ENCODE data around the gene HIGD2A.

Gene HIGD2A

DNA sequence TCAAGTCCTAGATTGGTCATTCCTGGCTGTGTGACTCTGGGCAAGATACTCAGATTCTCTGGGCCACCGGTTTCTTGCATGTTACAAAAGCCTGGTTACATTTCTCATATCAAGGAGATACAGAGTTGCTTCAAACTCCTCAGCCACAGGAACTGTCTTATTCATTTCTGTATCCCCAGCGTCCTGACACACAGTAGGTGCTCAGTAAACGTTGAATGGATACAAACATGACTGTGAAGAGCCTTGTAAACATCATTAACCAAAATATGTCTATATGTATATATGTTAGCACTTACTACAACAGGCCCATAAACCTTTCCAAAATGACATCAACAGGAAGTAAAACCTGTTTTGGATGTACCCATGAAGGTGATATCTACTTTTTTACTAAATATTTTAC lies 26.2 kb downstream of the HIGD2A start:
- Histone ChIP-seq H2BK120ac (ENCODE audit: low read depth, low read length) (no peak overlapping the region), H3K4ac (ENCODE audit: low read depth in 1 of 2, low read length in 2 of 2) (no peak overlapping the region), H3K4me2 (ENCODE audit: low read length, poor library complexity, severe bottlenecking) (no peak overlapping the region), H4K91ac (ENCODE audit: low read length) (no peak overlapping the region), H3K9ac (ENCODE audit: low read length) (peak overlapping the region; percentile 93), H3K23ac (ENCODE audit: low read length in 2 of 2) (no peak overlapping the region), H2BK12ac (ENCODE audit: low read length in 2 of 2) (no peak overlapping the region), H3K9me3 (ENCODE audit: control insufficient read depth, low read length) (no peaks in the 10 kb centered on the region), H3K18ac (ENCODE audit: low read depth in 1 of 2, low read length in 2 of 2) (no peak overlapping the region), H3K4me1 (ENCODE audit: control insufficient read depth, insufficient read depth, low read depth, low read length) (peaks cover 34% of the 10 kb centered on the region), H2AFZ (ENCODE audit: low read depth, low read length) (no peak overlapping the region), H3K79me1 (replicated peaks; ENCODE audit: low read length, poor library complexity, severe bottlenecking) (peaks cover 35% of the 10 kb centered on the region), H3K27me3 (ENCODE audit: control insufficient read depth in 1 of 2, insufficient read depth in 1 of 2, low read length in 2 of 2) (peaks cover 0 to 2% of the 10 kb centered on the region in 2 experiments), H2AK5ac (ENCODE audit: low read length, severe bottlenecking) (no peak overlapping the region), H3K36me3 (ENCODE audit: control insufficient read depth in 1 of 2, insufficient read depth in 2 of 2, low read depth in 1 of 2, low read length in 2 of 2) (peaks cover 8 to 9% of the 10 kb centered on the region in 2 experiments), H3K14ac (ENCODE audit: low read length in 2 of 2) (no peak overlapping the region), H3K4me3 (ENCODE audit: insufficient read depth in 1 of 2, low read depth in 1 of 2, low read length in 2 of 2) (peak overlapping the region in 1 of 2 experiments; percentile 89), H2BK5ac (ENCODE audit: low read depth, low read length, poor library complexity, severe bottlenecking) (no peak overlapping the region), H2BK15ac (ENCODE audit: low read depth, poor library complexity, severe bottlenecking) (no peak overlapping the region), H4K8ac (ENCODE audit: low read length) (no peak overlapping the region), H3K27ac (ENCODE audit: low read length, poor library complexity, severe bottlenecking) (no peak overlapping the region)
- no peak for DNase-seq
- WGBS: 100% methylated on average over 1 of the region's 3 CpGs

DNA sequence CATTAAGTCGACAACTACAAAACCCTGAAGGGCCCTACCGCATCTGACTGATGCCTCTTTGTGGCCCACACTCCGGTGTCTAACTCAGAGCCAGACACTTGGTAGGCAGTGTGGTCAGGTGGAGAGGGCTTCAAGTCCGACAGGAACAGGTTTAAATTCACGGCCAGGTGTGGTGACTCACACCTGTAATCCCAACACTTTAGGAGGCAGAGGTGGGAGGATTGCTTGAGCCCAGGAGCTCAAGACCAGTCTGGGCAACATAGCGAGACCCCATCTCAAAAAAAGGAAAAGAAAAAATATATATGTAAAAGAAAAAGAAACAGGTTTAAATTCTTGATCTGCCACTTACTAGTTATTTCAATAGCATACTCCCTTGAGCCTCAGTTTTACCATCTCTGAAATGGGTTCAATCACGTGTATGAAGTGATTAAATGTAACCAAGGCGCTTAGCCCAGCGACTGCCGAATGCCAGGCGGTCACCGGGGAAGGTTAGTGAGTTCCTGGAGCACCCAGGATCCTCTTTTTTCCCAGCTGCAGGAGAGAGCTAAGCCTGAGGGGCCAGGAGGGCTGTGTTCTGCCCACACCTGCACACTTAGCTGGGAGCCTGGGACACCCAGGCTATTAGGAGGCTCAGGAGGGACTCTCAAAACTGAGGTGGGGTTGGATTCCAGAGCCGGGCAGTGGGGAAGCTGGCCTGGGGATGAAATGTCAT lies 26.8 kb downstream of the HIGD2A start:
- whole genome bisulfite sequencing: 77% methylated on average over 11 of the region's 13 CpGs
- peak; percentile 28 for DNase-seq
- Histone ChIP-seq H3K79me1 (replicated peaks; ENCODE audit: low read length, poor library complexity, severe bottlenecking) (peaks cover 29% of the 10 kb centered on the region), H3K9me3 (ENCODE audit: control insufficient read depth, low read length) (no peaks in the 10 kb centered on the region), H3K4me2 (ENCODE audit: low read length, poor library complexity, severe bottlenecking) (peak overlapping the region; percentile 80), H3K4ac (ENCODE audit: low read depth in 1 of 2, low read length in 2 of 2) (peak overlapping the region in 1 of 2 experiments; percentile 42), H2BK120ac (ENCODE audit: low read depth, low read length) (peak overlapping the region; percentile 34), H3K36me3 (ENCODE audit: control insufficient read depth in 1 of 2, insufficient read depth in 2 of 2, low read depth in 1 of 2, low read length in 2 of 2) (peaks cover 1 to 5% of the 10 kb centered on the region in 2 experiments), H3K4me1 (ENCODE audit: control insufficient read depth, insufficient read depth, low read depth, low read length) (peaks cover 34% of the 10 kb centered on the region), H3K18ac (ENCODE audit: low read depth in 1 of 2, low read length in 2 of 2) (peak overlapping the region; percentile 90 to 96), H3K9ac (ENCODE audit: low read length) (peak overlapping the region; percentile 93), H2BK5ac (ENCODE audit: low read depth, low read length, poor library complexity, severe bottlenecking) (no peak overlapping the region), H2AFZ (ENCODE audit: low read depth, low read length) (no peak overlapping the region), H2BK12ac (ENCODE audit: low read length in 2 of 2) (peak overlapping the region in 1 of 2 experiments; percentile 64), H3K14ac (ENCODE audit: low read length in 2 of 2) (peak overlapping the region in 1 of 2 experiments; percentile 84), H3K23ac (ENCODE audit: low read length in 2 of 2) (peak overlapping the region in 1 of 2 experiments; percentile 75), H2BK15ac (ENCODE audit: low read depth, poor library complexity, severe bottlenecking) (no peak overlapping the region), H3K4me3 (ENCODE audit: insufficient read depth in 1 of 2, low read depth in 1 of 2, low read length in 2 of 2) (peak overlapping the region; percentile 88 to 89), H4K8ac (ENCODE audit: low read length) (no peak overlapping the region), H3K27me3 (ENCODE audit: control insufficient read depth in 1 of 2, insufficient read depth in 1 of 2, low read length in 2 of 2) (peaks cover 0 to 7% of the 10 kb centered on the region in 2 experiments), H3K27ac (ENCODE audit: low read length, poor library complexity, severe bottlenecking) (peak overlapping the region; percentile 10), H2AK5ac (ENCODE audit: low read length, severe bottlenecking) (peak overlapping the region; percentile 18), H4K91ac (ENCODE audit: low read length) (peak overlapping the region; percentile 39)

DNA sequence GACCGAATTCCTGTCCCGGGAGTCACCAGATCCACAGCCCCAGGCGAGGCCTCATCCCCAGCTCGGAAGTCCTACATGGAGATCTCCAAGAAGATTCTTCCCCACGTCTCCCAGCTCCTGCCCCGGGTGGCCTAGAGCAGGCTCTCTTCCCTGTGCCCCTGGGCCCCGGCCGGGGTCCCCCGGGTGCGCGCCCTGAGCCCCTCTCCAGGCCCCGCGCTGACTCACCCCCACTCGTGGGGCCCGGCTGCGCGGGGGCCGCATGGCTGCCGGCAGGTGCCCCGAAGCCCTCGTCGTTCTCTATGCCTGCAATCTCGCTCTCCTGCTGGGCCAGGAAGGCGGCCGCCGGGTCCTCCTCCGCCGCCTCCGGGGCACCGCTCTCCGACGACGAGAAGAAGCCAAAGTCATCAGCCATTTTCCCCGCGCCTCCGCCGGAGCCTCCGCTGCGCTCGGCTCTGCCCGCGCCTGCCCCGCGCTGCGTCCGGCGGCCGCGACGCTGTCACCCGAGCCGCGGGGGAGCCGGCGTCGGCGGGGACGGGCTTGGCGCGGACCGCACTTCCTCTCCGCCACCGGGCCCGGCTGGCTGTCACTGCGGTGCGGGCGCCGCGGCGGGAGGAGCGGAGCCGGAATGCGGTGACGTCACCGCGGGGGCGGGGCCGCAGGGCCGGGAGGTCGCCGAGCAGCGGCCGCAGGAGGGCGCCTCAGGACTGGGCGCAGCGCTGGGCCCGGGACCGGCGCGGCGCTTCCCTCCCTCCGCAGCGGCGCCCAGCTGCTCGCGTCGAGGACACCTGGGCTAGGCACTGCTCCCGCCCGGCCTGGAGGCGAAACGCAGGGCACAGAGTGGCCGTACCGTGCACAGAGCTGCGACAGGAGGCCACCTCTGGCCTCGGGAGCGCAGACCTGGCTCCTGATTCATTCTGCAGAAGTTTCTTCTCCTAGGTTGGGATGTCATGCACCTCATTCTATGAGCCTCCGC lies 27.7 kb downstream of the HIGD2A start, which contains the start of gene CLTB:
Gene CLTB (minus strand): TSS at position 588 of the 973 bp plus-strand sequence. CDS start 176 bp downstream, at position 412.
- H2AK5ac ChIP-seq (ENCODE audit: low read length, severe bottlenecking): peak within 1 kb of the TSS; percentile 59
- H3K14ac ChIP-seq (ENCODE audit: low read length in 2 of 2): peak within 1 kb of the TSS; percentile 36 to 84
- H3K18ac ChIP-seq (ENCODE audit: low read depth in 1 of 2, low read length in 2 of 2): peak within 1 kb of the TSS; percentile 90 to 96
- H3K23ac ChIP-seq (ENCODE audit: low read length in 2 of 2): peak within 1 kb of the TSS in 1 of 2 experiments; percentile 75
- H3K4me2 ChIP-seq (ENCODE audit: low read length, poor library complexity, severe bottlenecking): peak within 1 kb of the TSS; percentile 80
- 2% methylated on average over 69 of the region's 107 CpGs for whole genome bisulfite sequencing
- H3K27ac ChIP-seq (ENCODE audit: low read length, poor library complexity, severe bottlenecking): peak within 1 kb of the TSS; percentile 10
- H2AFZ ChIP-seq (ENCODE audit: low read depth, low read length): peak within 1 kb of the TSS; percentile 90
- H2BK12ac ChIP-seq (ENCODE audit: low read length in 2 of 2): peak within 1 kb of the TSS; percentile 66 to 84
- peak within 1 kb of the TSS; percentile 93 for H3K9ac ChIP-seq (ENCODE audit: low read length)
- H3K36me3 ChIP-seq (ENCODE audit: control insufficient read depth in 1 of 2, insufficient read depth in 2 of 2, low read depth in 1 of 2, low read length in 2 of 2): peaks cover 0 to 5% of the 10 kb centered on the region in 2 experiments
- no peaks in the 10 kb centered on the region for H3K9me3 ChIP-seq (ENCODE audit: control insufficient read depth, low read length)
- peak within 1 kb of the TSS; percentile 92 for H2BK120ac ChIP-seq (ENCODE audit: low read depth, low read length)
- H2BK15ac ChIP-seq (ENCODE audit: low read depth, poor library complexity, severe bottlenecking): peak within 1 kb of the TSS; percentile 67
- peak within 1 kb of the TSS; percentile 63 for H2BK5ac ChIP-seq (ENCODE audit: low read depth, low read length, poor library complexity, severe bottlenecking)
- H3K4me3 ChIP-seq (ENCODE audit: insufficient read depth in 1 of 2, low read depth in 1 of 2, low read length in 2 of 2): peak within 1 kb of the TSS; percentile 88 to 89
- peak within 1 kb of the TSS in 1 of 2 experiments; percentile 79 for H3K4ac ChIP-seq (ENCODE audit: low read depth in 1 of 2, low read length in 2 of 2)
- peaks cover 30% of the 10 kb centered on the region for H3K4me1 ChIP-seq (ENCODE audit: control insufficient read depth, insufficient read depth, low read depth, low read length)
- H3K27me3 ChIP-seq (ENCODE audit: control insufficient read depth in 1 of 2, insufficient read depth in 1 of 2, low read length in 2 of 2): peaks cover 0 to 15% of the 10 kb centered on the region in 2 experiments
- H4K91ac ChIP-seq (ENCODE audit: low read length): peak within 1 kb of the TSS; percentile 75
- DNase-seq: peak; percentile 80
- H4K8ac ChIP-seq (ENCODE audit: low read length): peak within 1 kb of the TSS; percentile 93
- peaks cover 21% of the 10 kb centered on the region for H3K79me1 ChIP-seq (replicated peaks; ENCODE audit: low read length, poor library complexity, severe bottlenecking)

All from mesenchymal stem cell (in vitro differentiated cells and primary cell).